Ureter (tissue), 1 donor: ENCODE results near the gene KRT7. TPM values are rescaled to one million over a fixed set of nuclear protein-coding genes. Genes with fewer than 3 reads are reported as not detected.
"Not testable (repeated sequence)": the region's sequence is repeated elsewhere in the genome, so short reads cannot be mapped to it uniquely, and the experiment has no call there.

Experiments
- DNase-seq: peaks from one replicate; pipeline ENCODE4 v3.0.0-alpha.2; 2020; ENCODE audit warnings: low spot score
- total RNA-seq: library from RNA; stranded (reverse); gene quantifications from one replicate; pipeline ENCODE4 v1.2.4, GENCODE V29; 2023
- donor health status: DM: yes; HTN: yes; CAD: no.

Gene KRT7
- total RNA-seq, 1 donor from 2014 or later, result 2,511 TPM

DNA sequence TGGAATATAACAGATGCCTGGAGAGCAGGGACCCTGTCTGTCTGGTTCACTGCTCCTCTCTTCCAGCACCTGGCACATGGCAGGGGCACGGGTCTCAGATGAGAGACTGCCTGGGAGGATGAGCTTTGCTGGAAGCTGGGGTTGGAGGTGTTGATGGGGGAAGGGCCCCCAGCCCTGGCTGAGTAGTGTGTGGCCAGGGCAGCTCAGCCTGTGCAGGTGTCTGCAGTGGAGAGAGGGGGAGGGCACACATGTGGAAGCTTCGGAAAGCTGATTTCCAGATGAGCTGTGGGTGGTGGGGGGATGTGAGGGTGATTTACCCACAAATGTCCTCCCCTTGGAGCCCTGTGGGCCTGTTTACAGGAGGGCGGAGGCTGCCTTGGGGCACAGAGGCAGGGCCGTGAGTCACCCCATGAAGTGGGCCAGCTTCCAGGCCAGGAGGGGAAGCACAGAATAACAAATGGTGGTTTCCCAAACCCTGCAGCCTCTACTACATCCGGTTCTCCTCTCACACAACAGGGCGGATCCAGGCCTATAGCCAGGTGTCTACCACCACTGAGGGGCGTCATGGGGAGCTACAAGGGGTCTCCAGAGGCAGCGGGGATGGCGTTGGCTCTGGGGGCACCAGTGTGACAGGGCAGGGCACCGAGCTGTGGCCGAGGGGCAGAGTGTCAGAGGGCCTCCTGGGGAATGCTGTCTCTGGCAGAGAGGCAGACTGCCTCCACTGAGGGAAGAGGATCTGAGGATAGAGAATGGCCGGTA, 11.0 kb downstream of the KRT7 start:
- DNase-seq, result peak; percentile 89

DNA sequence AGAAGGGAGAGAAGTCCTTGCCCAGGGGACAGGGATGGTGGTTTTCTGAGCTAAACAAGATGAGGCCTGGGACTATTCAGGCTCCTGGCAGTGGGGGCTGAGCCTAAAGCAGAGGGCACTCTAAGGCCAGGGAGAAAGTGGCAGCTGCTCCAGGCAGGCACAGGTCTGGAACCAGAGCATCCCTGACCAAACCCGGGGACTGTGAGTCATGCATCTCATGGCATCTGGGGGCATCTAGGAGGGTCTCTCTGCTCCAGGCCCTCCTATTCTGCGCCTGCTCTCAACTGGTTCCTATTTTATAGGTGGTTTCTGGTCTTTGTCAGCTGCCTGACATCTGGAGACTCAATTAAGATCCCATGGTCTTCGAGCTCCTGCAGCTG, 11.6 kb downstream of the KRT7 start:
- no peak for DNase-seq

DNA sequence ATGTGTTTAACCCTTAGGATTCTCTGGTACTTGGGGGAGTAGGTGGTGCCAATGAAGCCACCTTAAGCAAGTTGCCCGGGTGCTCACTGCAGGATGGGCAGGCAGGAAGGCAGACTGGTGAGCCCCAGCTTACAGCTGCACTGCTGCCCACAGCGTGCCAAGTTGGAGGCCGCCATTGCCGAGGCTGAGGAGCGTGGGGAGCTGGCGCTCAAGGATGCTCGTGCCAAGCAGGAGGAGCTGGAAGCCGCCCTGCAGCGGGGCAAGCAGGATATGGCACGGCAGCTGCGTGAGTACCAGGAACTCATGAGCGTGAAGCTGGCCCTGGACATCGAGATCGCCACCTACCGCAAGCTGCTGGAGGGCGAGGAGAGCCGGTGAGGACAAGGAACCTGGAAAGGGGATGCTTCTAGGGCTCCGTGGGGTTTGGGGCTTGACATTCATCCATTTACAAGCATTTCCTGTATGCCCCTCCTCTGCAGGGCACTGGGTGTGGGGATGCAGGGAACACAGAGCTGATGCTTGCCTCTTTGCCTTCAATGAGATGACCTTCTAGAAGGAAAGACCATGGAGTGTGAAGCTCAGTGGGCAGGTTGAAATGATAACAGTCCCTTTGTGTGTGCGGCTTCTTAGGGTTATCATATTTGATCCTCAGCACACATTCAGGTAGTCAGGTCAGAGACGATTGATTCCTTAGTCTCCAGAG, 12.4 kb downstream of the KRT7 start:
- no peak for DNase-seq

DNA sequence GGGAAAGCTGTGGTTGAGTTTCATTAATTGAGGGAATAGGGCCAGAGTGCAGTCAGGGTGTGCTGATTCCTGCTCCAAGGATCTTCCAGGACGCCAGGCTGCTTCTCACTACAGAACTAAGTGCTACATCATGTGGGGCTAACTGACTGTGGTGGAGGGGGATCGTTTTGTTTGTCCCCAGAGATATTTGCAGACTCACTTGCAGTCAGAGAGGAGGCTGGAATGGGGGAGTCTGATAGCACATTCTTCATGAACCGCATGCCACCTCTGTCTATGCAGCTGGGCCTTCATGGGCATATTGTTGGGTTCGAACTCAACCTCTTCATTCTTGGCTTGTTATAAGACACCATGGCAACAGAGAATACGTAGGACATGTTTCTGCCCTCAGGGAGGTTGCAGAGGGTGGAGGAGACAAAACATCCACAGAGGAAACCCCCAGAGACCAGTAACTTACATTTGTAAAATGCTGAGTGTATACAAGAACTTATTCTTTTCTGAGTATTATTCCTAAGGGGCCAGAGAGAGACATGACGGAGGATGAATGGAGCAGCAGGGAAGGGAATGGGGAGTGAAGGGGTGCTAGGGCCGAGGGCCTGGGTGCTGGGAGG, 13.0 kb downstream of the KRT7 start:
- DNase-seq, result no peak

DNA sequence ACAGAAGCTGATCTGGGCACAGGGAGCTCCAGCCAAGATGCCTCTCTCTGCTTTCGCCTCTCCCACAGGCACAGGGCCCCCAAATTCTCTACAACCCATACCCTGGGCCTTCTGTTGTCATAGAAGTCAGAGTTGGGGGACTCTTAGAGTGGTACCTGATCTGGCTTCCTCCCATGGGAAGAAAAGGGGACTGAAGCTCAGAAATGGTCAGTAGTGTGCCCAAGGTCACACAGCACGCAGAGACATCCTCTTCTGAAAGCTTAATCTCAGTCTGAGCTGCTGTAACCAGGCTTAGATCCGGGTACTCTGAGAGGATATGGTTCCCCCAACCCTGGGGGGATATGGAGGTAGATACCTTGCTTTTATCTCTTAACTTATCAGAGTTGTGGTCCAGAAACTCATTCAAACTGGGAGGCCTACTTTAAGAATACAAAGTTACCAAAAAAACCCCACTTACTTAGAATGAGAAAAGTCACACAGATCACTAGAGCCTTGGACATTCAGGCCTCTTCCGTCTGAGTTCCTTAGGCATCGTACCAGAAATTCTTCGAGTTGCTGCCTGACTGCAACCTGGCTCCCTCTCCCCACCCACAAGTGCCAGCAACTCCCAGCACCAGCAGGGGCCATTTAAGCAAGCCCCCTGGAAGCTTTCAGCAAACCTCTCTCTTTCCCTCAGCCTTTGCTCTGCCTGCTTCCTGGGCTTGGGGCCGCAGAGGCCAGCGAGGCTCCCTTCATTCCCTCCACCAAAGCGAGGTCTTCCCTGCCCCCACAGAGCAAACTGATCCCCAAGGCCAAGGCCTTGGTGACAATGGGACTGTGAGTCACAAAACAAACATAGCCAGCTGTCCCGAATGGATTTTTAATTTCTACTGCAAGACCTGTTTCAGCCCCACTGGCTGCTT, 13.9 kb downstream of the KRT7 start:
- DNase-seq, result no peak

DNA sequence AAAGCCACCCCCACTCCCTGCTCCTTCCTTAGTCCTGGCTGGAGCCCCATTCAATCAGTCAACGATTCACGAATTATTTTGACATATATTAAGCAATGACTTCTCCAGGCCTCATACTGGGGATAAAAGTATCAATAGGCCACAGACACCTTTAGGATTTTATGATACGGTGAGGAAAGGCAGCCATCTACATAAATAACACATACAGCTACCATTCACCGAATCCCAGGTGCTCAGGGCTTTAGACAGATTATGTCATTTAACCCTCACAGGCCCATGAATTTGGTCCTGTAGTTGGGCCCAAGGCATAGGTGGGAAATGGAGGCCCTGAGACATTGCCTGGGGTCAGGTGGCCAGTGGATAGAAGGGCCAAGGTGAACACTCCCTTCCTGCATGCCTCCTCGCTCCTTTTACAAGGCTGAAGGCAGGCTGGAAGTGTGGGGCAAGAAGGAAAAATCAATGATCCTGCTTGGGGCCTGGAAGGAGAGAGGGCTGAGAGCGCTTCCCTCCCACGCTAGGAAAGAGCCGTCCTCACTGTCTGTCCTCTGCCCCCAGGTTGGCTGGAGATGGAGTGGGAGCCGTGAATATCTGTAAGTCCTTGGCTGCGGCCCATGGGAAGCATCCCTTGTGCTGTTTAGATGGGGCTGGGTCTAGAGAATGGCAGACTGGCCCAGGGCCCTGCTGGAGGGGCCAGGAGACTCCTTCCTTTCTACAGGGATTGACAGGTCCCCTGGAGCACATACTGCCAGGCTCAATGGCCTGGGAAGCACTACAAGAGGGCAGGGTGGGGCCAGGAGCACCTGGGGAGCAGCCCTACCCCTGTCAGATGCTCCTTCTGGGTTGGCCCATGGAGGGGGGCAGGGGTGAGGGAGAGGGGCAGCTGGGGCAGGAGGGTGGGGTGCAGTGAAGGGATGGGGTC, 14.8 kb downstream of the KRT7 start:
- no peak for DNase-seq

DNA sequence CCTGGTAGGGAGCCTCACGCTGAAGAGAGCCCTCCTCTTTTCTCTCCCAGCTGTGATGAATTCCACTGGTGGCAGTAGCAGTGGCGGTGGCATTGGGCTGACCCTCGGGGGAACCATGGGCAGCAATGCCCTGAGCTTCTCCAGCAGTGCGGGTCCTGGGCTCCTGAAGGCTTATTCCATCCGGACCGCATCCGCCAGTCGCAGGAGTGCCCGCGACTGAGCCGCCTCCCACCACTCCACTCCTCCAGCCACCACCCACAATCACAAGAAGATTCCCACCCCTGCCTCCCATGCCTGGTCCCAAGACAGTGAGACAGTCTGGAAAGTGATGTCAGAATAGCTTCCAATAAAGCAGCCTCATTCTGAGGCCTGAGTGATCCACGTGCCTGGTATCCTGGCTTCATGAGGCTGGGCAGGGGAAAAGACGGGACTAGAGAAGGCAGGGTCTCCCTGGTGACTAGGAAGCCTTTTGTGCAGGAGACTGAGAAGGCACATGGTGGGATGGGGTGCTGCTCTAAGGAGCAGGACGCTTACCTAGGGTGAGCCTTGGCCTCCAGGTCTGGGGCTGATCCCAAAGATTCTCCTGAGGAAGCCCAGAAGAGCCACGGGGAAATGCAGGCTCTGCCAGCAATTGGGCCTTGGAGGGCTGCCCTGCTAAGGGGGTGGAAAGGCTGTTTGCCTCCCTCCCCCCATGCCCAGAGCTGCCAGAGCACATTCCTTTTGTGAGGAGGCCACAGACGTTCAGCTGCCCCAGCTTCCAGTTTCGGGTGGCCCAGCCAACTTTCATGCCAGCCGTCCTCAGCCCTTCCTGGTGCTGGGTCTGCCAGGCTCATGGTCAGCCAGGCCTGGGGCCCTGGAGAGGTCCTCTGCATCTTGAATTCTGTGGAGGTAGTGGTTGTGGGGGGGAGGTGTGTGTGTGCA, 15.8 kb downstream of the KRT7 start:
- no peak for DNase-seq

DNA sequence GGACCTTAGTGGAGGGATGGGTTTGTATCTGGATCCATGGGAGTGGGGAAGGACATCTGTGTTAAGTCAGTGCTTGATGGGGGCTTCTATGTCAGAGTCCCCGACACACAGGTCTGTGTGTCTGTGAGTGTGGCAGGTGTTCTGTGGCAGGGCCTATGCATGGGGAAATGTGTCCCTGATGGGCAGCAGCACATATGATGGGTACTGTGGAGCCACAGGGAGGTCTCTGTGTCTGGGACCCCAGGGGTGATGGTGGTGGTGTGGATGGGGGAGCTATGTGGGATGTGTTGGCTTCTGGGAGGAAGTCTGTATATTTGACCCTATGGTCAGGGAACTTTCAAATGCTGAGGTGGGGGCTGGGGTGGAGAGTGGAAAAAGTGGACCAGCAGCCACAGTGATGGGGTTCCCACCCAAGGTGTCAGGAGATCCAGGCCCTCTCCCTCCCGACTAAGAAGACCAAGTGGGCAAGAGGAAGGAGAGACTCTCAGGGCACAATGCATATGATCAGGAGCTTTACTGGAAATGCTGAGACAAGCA, 16.5 kb downstream of the KRT7 start:
- DNase-seq, result no peak

DNA sequence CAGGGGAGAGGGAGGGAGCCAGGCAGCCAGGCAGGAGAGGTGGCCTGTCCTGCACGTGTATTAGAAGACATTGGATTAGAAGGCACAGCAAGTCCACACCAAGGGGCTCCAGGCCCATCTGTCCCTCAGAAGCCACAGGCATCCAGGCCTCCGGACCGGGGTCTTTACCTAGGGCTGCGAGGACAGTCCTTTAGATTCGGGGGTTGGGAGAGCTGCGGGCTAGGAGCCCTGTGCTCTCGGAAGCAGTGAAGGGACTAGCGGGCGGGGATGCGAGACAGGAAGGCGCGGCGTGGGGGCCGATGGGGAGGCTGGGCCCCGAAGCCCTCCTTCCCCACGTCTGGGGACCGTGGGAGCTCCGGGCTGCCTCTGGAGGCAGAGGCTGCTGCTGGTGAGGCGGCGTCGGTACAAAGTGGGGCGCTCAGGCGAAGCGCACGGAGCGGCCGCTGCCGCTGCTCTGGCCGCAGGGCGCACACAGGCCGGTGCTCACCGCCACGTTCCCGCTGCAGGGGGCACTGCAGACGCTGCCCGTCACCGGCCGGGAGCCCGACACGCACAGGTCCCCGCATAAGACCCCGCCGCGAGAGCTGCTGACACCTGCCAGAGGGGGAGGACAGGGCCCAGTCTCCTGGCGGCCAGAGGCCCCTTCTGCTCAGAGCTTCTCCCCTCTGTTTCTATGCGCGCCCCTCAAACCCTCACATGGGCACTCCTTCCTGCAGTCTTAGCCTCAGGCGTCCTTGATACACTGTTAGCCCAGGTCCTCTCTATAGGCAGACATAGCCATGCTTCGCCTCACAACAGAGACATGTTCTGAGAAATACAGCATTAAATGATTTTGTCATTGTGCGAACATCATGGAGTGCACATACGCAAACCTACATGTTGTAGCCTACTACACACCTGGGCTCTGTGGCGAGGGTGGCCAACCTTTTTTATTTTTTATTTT, 17.3 kb downstream of the KRT7 start:
- no peak for DNase-seq

DNA sequence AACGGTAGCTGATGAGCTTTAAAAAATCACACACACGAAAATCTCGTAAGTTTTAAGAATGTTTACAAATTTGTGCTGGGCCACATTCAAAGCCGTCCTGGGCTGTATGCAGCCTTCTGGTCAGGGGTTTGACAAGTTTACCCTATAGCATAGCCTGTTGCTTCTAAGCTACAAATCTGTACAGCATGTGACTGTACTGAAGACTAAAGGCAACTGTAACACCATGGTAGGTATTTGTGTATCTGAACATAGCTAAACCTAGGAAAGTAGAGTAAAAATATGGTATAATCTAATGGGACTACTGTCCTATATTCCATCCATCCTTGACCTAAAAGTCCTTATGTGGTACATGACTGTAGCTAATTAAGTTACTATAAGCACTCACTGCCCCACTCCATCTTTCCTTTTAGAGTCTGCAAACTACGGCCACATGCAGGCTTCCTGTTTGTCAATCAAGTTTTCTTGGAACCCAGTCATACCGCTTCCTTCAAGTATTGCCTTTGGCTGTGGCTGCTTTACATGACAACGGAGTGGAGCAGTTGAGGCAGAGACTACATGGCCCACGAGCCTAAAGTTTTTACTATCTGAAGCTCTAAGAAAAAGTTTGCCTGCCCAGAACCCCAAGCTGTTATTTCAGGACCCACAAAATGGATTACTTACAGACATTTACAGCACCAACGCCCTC, 18.5 kb downstream of the KRT7 start:
- DNase-seq, result no peak

DNA sequence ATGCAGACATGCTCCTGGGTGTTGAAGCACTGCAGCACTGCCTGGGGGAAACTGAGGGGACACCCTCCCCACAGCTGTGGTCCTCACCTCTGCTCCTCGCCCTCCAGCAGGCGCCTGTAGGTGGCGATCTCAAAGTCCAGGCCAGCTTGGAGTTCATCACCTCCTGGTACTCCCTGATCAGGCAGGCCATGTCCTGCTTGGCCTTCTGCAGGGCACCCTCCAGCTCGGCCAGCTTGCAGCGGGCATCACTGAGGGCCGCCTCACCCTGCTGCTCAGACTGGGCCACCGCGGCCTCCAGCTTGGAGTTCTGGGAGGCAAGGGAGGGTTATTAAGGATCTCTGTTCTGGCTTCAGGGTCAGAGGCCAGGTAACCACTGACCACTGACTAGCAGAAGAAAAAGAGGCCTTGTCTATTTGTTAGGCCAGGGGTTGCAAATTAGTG, 19.2 kb downstream of the KRT7 start:
- DNase-seq, result not testable (repeated sequence)

DNA sequence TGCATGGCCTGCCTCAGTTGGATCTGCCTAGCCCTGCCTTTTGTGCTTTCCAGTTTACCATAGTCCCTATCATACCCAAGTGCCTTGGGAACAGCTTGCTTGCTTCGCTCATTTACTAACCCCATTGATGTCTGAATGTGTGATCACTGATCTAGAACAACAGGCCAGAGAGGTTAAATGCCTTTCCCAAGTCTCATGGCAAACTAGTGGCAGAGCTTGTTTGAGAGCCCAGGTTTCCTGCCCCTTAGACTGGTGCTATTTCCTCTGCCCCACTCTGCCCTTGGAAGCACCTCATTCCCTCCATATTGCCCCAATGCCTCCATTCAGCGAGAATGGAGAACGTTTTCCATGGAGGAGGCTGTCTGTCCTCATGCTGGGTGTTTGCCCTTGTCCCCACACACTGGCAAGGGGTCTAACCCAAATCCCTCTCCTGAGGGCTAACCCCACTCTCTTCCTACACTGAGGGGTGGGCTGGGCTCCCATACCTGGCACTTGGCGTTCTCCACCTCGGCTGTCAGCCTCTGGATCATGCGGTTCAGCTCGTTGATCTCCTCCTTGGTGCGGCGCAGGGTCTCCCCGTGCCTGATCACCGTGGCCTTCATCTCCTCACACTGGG, 19.8 kb downstream of the KRT7 start:
- DNase-seq, result no peak

DNA sequence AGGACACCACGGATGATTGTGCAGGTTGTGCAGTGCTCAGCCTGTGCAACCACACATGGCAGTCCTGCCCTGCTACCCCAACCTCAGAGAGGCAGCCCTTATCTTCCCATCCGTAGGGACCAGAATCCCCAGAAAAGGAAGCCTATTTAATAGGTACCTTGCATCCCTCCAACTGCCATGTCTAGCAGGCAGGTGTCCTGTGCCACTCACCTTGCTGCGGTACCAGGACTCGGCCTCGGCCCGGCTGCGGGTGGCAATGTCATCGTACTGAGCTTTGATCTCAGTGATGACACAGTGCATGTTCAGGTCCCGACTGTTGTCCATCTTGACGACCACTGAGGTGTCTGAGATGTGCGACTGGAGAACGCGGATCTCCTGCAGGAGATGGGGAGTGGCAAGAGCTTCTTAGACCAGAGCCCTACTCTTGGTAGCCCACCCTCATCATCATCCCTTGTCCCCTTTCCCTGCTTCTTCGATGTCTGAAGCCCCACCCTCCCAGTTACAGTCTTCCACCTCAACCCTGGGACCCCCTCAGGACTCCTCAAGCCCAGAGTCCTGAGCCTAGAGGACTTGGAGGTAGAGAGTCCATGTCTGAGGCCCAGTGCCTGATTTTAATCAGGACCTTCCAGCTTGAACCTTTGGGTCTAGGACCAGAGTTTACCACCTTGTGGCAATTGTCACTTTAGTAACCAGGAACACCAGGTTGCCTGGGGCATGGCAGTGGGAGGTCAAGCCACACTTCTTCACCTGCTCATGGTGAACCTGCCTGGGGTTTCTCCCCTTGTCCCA, 20.5 kb downstream of the KRT7 start:
- no peak for DNase-seq

DNA sequence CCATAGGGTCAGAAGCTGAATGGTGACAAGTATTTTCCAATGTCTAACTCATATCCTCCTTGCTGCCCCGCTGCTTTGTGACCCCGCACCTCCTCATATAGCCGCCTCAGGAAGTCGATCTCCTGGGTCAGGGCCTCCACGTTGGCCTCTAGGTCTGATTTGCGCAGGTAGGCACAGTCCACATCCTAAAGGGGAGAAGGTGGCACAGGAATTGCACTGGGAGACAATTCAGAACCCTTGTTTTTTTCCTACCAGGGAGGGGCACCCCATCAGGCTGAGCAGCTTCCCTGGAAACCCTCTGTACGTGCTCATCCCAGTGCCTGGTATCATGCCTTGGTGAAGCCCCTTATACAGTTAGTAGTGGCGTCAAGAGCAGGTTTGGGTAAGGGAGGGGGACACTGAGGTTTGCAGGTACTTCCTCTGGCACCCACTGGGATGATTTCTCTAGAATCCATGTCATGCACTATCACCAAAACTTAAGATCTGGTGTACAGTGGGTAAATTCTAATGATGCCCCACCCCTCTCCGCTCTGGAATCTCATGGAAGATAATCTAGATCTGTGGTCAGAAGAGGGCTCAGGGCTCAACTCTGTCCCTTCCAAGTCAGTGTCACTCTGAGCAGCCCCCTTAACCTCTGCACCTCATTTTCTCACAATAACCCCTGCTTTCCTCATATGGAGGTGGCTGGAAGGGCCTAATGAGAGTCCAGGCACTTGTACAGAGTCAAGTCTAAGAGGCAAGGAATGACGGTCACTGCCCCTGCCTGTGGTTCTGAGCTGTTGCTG, 21.3 kb downstream of the KRT7 start:
- DNase-seq, result no peak

DNA sequence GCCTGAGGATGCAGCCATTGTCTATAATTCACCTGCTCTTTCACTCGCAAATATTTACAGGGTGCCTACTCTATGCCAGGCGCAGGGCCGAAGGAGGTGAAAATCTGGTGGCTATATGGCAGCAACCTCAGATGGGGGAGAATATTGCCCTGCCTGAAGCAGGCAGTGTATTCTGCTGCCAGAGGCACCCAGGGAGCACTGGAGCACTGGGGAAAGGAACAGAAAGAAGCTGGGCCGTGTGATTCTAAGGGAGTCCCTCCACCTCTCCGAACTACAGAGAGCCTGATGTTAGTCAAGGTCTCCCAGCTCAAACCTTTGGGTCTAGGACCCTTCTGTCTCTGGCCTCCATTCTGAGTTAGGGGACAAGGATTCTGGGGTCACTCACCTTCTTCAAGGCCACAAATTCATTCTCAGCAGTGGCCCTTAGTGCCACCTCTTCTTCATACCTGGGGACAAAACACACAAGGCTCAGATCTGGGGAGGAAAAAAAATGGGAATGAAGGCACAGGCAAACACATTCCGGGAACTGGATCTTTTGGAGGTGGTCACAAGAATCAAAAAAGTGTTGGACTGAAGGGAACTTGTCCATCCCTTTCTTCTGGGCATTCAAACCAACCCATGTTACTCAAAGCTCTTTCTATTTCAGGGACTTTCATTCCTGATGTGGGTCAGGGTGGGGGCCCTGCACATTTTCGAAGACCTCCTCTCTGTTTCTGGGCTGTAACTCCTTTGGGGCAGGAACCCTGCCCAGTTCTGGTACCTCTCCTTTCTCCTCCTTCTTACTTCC, 22.1 kb downstream of the KRT7 start:
- no peak for DNase-seq
